SK-N-SH (cell line): ENCODE measurements around the gene MYH1. TPM values are rescaled to one million over a fixed set of nuclear protein-coding genes. Genes with fewer than 3 reads are reported as not detected.

Source experiments
- CTCF ChIA-PET: fragments of 300-600, 350-600 bp; formaldehyde crosslinking; extraction: SDS; loops from one replicate; lab custom pipeline; 2021; lab: Yijun Ruan, JAX
- POLR2A ChIA-PET: fragments of 350-600 bp; sonication (Branson Sonifier 250); formaldehyde crosslinking; extraction: SDS; loops from one replicate; lab custom pipeline; 2020; ENCODE audit warnings: antibody characterized with exemption, inconsistent platforms; lab: Yijun Ruan, JAX
- DNase-seq: peaks from one replicate; pipeline ENCODE4 v3.0.0; 2012
- H2AFZ ChIP-seq: fragments of 200-600 bp; sonication (generic); 2 replicates; pipeline ENCODE4 v1.8.1; 2016; ENCODE audit warnings: antibody characterized with exemption, mild to moderate bottlenecking, low read depth
- H3F3A ChIP-seq: fragments of 200-600 bp; sonication (generic); replicated peaks from 2 replicates; pipeline ENCODE3; 2016; ENCODE audit warnings: antibody characterized with exemption, mild to moderate bottlenecking; ENCODE audit not compliant: insufficient read depth
- H3K27ac ChIP-seq, 2 experiments: fragments of 200-500 bp in 1 of 2; fragments of 200-600 bp in 1 of 2; sonication (Bioruptor generic) in 1 of 2; sonication (generic), shearing (Covaris generic) in 1 of 2; 2 replicates each; pipeline versions ENCODE4 v1.5.1 to v1.6.1; 2014 to 2016; ENCODE audit warnings: low read depth in 2 of 2, inconsistent platforms in 1 of 2, low read length in 1 of 2, mild to moderate bottlenecking in 1 of 2, mixed read lengths in 1 of 2
- H3K27me3 ChIP-seq: fragments of 200-600 bp; sonication (generic), shearing (Covaris generic); 2 replicates; pipeline ENCODE4 v1.6.1; 2016; ENCODE audit warnings: mixed run types; ENCODE audit not compliant: insufficient read depth
- H3K36me3 ChIP-seq, 2 experiments: fragments of 200-500 bp in 1 of 2; fragments of 200-600 bp in 1 of 2; sonication (Bioruptor generic) in 1 of 2; sonication (generic) in 1 of 2; replicated peaks in 1 of 2; 2 replicates each; pipeline versions ENCODE3 to v1.5.1; 2014 to 2016; ENCODE audit warnings: low read length in 1 of 2, mild to moderate bottlenecking in 1 of 2; ENCODE audit not compliant: insufficient read depth in 2 of 2, control insufficient read depth in 1 of 2
- H3K4me1 ChIP-seq, 2 experiments: fragments of 200-500 bp in 1 of 2; fragments of 200-600 bp in 1 of 2; sonication (Bioruptor generic) in 1 of 2; sonication (generic), shearing (Covaris generic) in 1 of 2; 2 replicates each; pipeline versions ENCODE4 v1.5.1 to v1.6.1; 2014 to 2016; ENCODE audit warnings: low read depth in 1 of 2, low read length in 1 of 2, mixed run types in 1 of 2; ENCODE audit not compliant: insufficient read depth in 2 of 2, control insufficient read depth in 1 of 2
- H3K4me2 ChIP-seq: fragments of 200-600 bp; sonication (generic), shearing (Covaris generic); 2 replicates; pipeline ENCODE4 v1.6.1; 2017; ENCODE audit warnings: mixed run types
- H3K4me3 ChIP-seq, 2 experiments: fragments of 200-500 bp in 1 of 2; fragments of 200-600 bp in 1 of 2; sonication (Bioruptor generic) in 1 of 2; sonication (generic), shearing (Covaris generic) in 1 of 2; 2 replicates each; pipeline versions ENCODE4 v1.5.1 to v1.8.1; 2014 to 2016; ENCODE audit warnings: low read depth in 2 of 2, inconsistent platforms in 1 of 2, low read length in 1 of 2, mild to moderate bottlenecking in 1 of 2, mixed read lengths in 1 of 2, moderate library complexity in 1 of 2
- H3K79me2 ChIP-seq: fragments of 200-600 bp; sonication (generic); 2 replicates; pipeline ENCODE4 v1.8.1; 2017; ENCODE audit warnings: mild to moderate bottlenecking; ENCODE audit not compliant: insufficient read depth
- H3K9ac ChIP-seq: fragments of 200-600 bp; sonication (generic); 2 replicates; pipeline ENCODE4 v1.6.1; 2017; ENCODE audit warnings: mixed run types
- H3K9me2 ChIP-seq: fragments of 200-600 bp; sonication (generic); 2 replicates; pipeline ENCODE4 v1.6.1; 2017; ENCODE audit warnings: mixed run types
- H3K9me3 ChIP-seq: fragments of 200-600 bp; sonication (generic); 2 replicates; pipeline ENCODE4 v1.6.1; 2017; ENCODE audit warnings: mixed run types, mild to moderate bottlenecking, moderate library complexity
- H4K20me1 ChIP-seq: fragments of 200-600 bp; sonication (generic); 2 replicates; pipeline ENCODE4 v1.6.1; 2017; ENCODE audit warnings: mild to moderate bottlenecking, mixed run types; ENCODE audit not compliant: insufficient read depth
- FOSL2 ChIP-seq: IDR thresholded peaks from 2 replicates; pipeline ENCODE4 v1.4.0; 2012; ENCODE audit warnings: low read depth, mild to moderate bottlenecking, moderate library complexity, borderline replicate concordance
- FOXJ3 ChIP-seq: sonication (generic); formaldehyde crosslinking; IDR thresholded peaks from 2 replicates; pipeline ENCODE4 v1.5.1; 2020; ENCODE audit warnings: mild to moderate bottlenecking, missing genetic modification reagents
- FOXM1 ChIP-seq: IDR thresholded peaks from 2 replicates; pipeline ENCODE4 v1.4.0; 2012; ENCODE audit warnings: low read depth, mild to moderate bottlenecking
- GABPA ChIP-seq: IDR thresholded peaks from 2 replicates; pipeline ENCODE4 v1.4.0; 2012; ENCODE audit warnings: low read depth, mild to moderate bottlenecking
- GATA2 ChIP-seq: sonication (generic); formaldehyde crosslinking; IDR thresholded peaks from 2 replicates; pipeline ENCODE4 v1.5.0; 2020; ENCODE audit warnings: mild to moderate bottlenecking, missing genetic modification reagents
- JUND ChIP-seq: IDR thresholded peaks from 2 replicates; pipeline ENCODE4 v1.4.0; 2012
- NFIC ChIP-seq: IDR thresholded peaks from 2 replicates; pipeline ENCODE4 v1.4.0; 2012; ENCODE audit warnings: borderline replicate concordance
- RCOR1 ChIP-seq: fragments of 150-350 bp; IDR thresholded peaks from 2 replicates; pipeline ENCODE4 v1.6.1; 2017; ENCODE audit warnings: antibody characterized with exemption, low read length
- RXRA ChIP-seq: IDR thresholded peaks from 2 replicates; pipeline ENCODE4 v1.4.0; 2012; ENCODE audit warnings: low read depth, mild to moderate bottlenecking, borderline replicate concordance
- SMC3 ChIP-seq: IDR thresholded peaks from 2 replicates; pipeline ENCODE4 v1.6.1; 2012; ENCODE audit warnings: low read depth, low read length, improper control_type of control experiment
- WGBS: methylation state at CpG from one replicate; pipeline ENCODE4 v1.1.6; 2017; ENCODE audit warnings: low lambda C conversion rate; 5-methylcytosine and 5-hydroxymethylcytosine counted together
- polyA plus RNA-seq, 3 experiments: library from polyadenylated mRNA; depleted of rRNA; stranded (reverse); fragments of >200 nt; gene quantifications; 2 replicates each; pipeline ENCODE4 v1.2.3, GENCODE V29; 2012
- TF ChIP-seq, protein P1 (sequence below): IDR thresholded peaks from 2 replicates; pipeline ENCODE4 v1.4.0; 2012; ENCODE audit warnings: low read depth, borderline replicate concordance
- TF ChIP-seq, protein P2 (sequence below): fragments of 150-350 bp; IDR thresholded peaks from 2 replicates; pipeline ENCODE4 v1.6.1; 2017; ENCODE audit warnings: antibody characterized with exemption, low read length, low read depth, borderline replicate concordance
- TF ChIP-seq, protein P3 (sequence below): IDR thresholded peaks from 2 replicates; pipeline ENCODE4 v1.4.0; 2012; ENCODE audit warnings: low read depth, borderline replicate concordance
- TF ChIP-seq, protein P4 (sequence below): IDR thresholded peaks from 2 replicates; pipeline ENCODE4; 2012

Gene MYH1
- polyA plus RNA-seq, 1 of the 3 experiments (the other 2 are of a cell fraction) = 0.03 TPM

DNA sequence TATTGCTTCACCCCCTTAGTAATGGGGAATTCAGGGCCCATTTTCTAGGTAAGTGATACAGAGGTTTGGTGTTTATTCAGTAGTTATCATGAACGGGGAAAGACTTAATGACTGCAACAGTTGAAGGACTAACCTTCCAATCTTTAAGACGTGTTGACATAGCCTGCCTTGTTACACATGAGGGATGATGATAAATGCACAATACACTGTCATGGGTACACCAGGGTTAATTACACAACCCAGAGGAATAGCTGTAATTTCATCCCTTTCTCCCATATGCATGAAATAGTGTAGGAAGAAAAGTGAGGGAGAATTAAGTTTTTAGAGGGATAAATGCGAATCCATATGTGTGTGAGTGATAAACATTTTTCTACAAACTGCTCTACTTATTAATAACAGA is 59.6 kb downstream of the MYH1 start:
- WGBS = 0% methylated on average over 3 of the region's 3 CpGs
- CTCF ChIA-PET = no interaction called here
- no peak overlapping the region for H2AFZ ChIP-seq
- H3K4me2 ChIP-seq = no peak overlapping the region
- H3K36me3 ChIP-seq = no peaks in the 10 kb centered on the region
- no peaks in the 10 kb centered on the region for H3K9me3 ChIP-seq
- no peak overlapping the region for H3K9ac ChIP-seq
- no peak for DNase-seq
- no peaks in the 10 kb centered on the region for H3K9me2 ChIP-seq
- H4K20me1 ChIP-seq = no peaks in the 10 kb centered on the region
- no peak overlapping the region for H3K27ac ChIP-seq
- H3F3A ChIP-seq = no peaks in the 10 kb centered on the region
- H3K79me2 ChIP-seq = no peaks in the 10 kb centered on the region
- H3K27me3 ChIP-seq = no peaks in the 10 kb centered on the region; the same call in 1 of the 2 replicates
- TF ChIP-seq GATA2 (CRISPR knock-in tag) = no peak
- TF ChIP-seq, protein P1, sequence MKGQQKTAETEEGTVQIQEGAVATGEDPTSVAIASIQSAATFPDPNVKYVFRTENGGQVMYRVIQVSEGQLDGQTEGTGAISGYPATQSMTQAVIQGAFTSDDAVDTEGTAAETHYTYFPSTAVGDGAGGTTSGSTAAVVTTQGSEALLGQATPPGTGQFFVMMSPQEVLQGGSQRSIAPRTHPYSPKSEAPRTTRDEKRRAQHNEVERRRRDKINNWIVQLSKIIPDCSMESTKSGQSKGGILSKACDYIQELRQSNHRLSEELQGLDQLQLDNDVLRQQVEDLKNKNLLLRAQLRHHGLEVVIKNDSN = no peak
- TF ChIP-seq NFIC = no peak
- TF ChIP-seq, protein P2, sequence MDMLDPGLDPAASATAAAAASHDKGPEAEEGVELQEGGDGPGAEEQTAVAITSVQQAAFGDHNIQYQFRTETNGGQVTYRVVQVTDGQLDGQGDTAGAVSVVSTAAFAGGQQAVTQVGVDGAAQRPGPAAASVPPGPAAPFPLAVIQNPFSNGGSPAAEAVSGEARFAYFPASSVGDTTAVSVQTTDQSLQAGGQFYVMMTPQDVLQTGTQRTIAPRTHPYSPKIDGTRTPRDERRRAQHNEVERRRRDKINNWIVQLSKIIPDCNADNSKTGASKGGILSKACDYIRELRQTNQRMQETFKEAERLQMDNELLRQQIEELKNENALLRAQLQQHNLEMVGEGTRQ = no peak
- TF ChIP-seq FOXM1 = no peak
- TF ChIP-seq FOXJ3 (CRISPR knock-in tag) = no peak
- POLR2A ChIA-PET = no interaction called here
- no peak overlapping the region for H3K4me3 ChIP-seq
- H3K4me1 ChIP-seq = no peaks in the 10 kb centered on the region

DNA sequence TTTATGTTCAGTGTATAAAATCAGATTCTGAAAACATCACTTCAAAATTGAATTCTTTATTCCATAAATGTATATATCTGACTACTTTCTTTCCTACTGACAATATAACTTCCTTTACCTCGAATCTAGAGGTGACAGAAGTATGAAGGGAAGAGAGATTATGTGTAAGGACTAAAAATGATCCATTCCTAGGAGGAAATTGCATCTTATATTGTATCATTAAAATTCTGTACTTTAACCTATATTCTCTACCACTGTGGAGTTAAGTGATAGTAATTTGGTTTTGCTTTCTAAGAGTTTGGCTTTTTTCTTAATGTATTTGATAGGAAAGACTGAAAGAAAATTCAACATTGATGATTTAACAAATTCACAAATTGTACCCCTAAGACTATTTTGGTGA is 60.4 kb downstream of the MYH1 start:
- no peaks in the 10 kb centered on the region for H3F3A ChIP-seq
- H3K36me3 ChIP-seq = no peaks in the 10 kb centered on the region
- no peaks in the 10 kb centered on the region for H3K9me3 ChIP-seq
- CTCF ChIA-PET = no interaction called here
- no peak for DNase-seq
- POLR2A ChIA-PET = no interaction called here
- no peak for TF ChIP-seq GATA2 (CRISPR knock-in tag)
- no peak for TF ChIP-seq GABPA
- no peak for TF ChIP-seq RCOR1
- TF ChIP-seq, protein P2 = no peak
- TF ChIP-seq, protein P3, sequence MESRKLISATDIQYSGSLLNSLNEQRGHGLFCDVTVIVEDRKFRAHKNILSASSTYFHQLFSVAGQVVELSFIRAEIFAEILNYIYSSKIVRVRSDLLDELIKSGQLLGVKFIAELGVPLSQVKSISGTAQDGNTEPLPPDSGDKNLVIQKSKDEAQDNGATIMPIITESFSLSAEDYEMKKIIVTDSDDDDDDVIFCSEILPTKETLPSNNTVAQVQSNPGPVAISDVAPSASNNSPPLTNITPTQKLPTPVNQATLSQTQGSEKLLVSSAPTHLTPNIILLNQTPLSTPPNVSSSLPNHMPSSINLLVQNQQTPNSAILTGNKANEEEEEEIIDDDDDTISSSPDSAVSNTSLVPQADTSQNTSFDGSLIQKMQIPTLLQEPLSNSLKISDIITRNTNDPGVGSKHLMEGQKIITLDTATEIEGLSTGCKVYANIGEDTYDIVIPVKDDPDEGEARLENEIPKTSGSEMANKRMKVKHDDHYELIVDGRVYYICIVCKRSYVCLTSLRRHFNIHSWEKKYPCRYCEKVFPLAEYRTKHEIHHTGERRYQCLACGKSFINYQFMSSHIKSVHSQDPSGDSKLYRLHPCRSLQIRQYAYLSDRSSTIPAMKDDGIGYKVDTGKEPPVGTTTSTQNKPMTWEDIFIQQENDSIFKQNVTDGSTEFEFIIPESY = no peak
- TF ChIP-seq, protein P4, sequence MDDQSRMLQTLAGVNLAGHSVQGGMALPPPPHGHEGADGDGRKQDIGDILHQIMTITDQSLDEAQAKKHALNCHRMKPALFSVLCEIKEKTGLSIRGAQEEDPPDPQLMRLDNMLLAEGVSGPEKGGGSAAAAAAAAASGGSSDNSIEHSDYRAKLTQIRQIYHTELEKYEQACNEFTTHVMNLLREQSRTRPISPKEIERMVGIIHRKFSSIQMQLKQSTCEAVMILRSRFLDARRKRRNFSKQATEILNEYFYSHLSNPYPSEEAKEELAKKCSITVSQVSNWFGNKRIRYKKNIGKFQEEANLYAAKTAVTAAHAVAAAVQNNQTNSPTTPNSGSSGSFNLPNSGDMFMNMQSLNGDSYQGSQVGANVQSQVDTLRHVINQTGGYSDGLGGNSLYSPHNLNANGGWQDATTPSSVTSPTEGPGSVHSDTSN = no peak
- no peak for TF ChIP-seq JUND
- TF ChIP-seq FOSL2 = no peak
- no peak for TF ChIP-seq RXRA
- no peak for TF ChIP-seq SMC3
- no peak overlapping the region for H3K4me2 ChIP-seq
- no peaks in the 10 kb centered on the region for H3K9me2 ChIP-seq
- 0% methylated on average over 1 of the region's 1 CpG for WGBS
- H4K20me1 ChIP-seq = no peaks in the 10 kb centered on the region
- H3K9ac ChIP-seq = no peak overlapping the region
- no peaks in the 10 kb centered on the region for H3K4me1 ChIP-seq
- H3K4me3 ChIP-seq = no peak overlapping the region
- H3K27me3 ChIP-seq = no peaks in the 10 kb centered on the region; the same call in 1 of the 2 replicates
- no peak overlapping the region for H2AFZ ChIP-seq
- H3K27ac ChIP-seq = no peak overlapping the region
- H3K79me2 ChIP-seq = no peaks in the 10 kb centered on the region
